ENCODE measurements around the gene ACTRT2.

DNA sequence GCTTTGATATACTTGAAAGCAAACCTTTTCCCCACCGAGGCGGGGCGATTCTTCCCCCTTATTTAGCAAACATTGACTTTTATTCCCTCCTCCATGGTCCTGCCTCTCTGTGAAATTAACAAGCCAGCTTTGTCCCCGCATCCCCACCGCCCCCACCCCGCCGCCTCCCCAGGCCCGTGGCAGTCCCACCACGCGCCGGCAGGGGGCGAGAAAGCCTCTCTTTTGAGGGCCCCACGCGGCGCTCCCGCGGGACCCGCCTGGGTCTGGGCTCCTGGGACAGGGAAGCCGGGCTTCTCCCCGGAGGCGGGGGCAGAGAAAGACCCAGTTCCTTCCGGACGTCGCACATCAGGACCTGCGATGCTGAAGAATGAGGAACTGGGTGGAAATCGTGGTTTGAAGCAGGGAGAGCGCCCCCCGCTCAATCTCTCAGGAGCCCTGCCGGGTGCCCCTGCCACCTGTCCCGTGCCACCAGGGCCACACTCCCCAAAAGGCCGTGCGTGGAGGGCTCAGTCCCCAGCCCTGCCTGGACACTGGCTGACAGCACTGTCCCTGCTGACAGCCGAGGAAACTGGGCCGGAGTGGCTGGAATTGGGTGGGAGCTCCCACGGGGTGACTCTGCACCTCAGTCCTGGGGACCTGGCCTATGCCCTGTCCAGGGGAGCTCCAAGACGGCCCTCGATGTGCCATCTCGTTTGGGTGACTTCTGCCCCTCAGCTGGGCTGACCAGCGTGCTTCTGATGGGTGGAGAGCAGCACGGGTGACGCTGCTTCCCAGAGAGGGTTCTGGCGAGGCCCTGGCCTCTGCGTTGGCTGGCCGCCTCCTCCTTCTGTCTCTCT, 8.6 kb upstream of the ACTRT2 start:
- TF ChIP-seq, protein P1, sequence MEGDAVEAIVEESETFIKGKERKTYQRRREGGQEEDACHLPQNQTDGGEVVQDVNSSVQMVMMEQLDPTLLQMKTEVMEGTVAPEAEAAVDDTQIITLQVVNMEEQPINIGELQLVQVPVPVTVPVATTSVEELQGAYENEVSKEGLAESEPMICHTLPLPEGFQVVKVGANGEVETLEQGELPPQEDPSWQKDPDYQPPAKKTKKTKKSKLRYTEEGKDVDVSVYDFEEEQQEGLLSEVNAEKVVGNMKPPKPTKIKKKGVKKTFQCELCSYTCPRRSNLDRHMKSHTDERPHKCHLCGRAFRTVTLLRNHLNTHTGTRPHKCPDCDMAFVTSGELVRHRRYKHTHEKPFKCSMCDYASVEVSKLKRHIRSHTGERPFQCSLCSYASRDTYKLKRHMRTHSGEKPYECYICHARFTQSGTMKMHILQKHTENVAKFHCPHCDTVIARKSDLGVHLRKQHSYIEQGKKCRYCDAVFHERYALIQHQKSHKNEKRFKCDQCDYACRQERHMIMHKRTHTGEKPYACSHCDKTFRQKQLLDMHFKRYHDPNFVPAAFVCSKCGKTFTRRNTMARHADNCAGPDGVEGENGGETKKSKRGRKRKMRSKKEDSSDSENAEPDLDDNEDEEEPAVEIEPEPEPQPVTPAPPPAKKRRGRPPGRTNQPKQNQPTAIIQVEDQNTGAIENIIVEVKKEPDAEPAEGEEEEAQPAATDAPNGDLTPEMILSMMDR (IDR thresholded peaks at IDR 0.05): peak; percentile 54 to 98 (median 65)
- TF ChIP-seq POLR2A (IDR thresholded peaks at IDR 0.05): no peak
